MCF 10A (cell line): ENCODE measurements around the gene PLPP3. TPM values are rescaled to one million over a fixed set of nuclear protein-coding genes. Genes with fewer than 3 reads are reported as not detected.

ENCODE experiments used
- BruUV-seq: library from RNA; stranded (reverse); fragments of 400-500 nt; replicated peaks from 2 replicates; lab custom pipeline; 2021; lab: Mats Ljungman, UMichigan
- CTCF ChIA-PET: fragments of 300-600 bp; sonication (Branson Sonifier 250); formaldehyde crosslinking; extraction: SDS; loops from one replicate; lab custom pipeline; 2021; ENCODE audit warnings: antibody characterized with exemption, inconsistent platforms; lab: Yijun Ruan, JAX
- POLR2A ChIA-PET: fragments of 300-600, 350-650 bp; sonication (Branson Sonifier 250); formaldehyde crosslinking; extraction: SDS; loops from one replicate; lab custom pipeline; 2020; ENCODE audit warnings: antibody characterized with exemption, inconsistent platforms; lab: Yijun Ruan, JAX
- DNase-seq: peaks from one replicate; pipeline ENCODE4 v3.0.0-alpha.2; 2018; ENCODE audit not compliant: unreplicated experiment
- H3K27ac Mint-ChIP-seq: one replicate; pipeline ENCODE4 v1.8.0; 2022; ENCODE audit warnings: mild to moderate bottlenecking, low read depth, mixed read lengths; ENCODE audit not compliant: unreplicated experiment
- H3K27me3 Mint-ChIP-seq: one replicate; pipeline ENCODE4 v1.8.0; 2022; ENCODE audit warnings: mixed read lengths; ENCODE audit not compliant: insufficient read depth, unreplicated experiment
- H3K36me3 Mint-ChIP-seq: one replicate; pipeline ENCODE4 v1.8.0; 2022; ENCODE audit warnings: mild to moderate bottlenecking, moderate library complexity, mixed read lengths; ENCODE audit not compliant: insufficient read depth, unreplicated experiment
- H3K4me1 Mint-ChIP-seq: one replicate; pipeline ENCODE4 v1.8.0; 2022; ENCODE audit warnings: mixed read lengths; ENCODE audit not compliant: insufficient read depth, unreplicated experiment
- H3K4me3 Mint-ChIP-seq: one replicate; pipeline ENCODE4 v1.8.0; 2022; ENCODE audit warnings: mild to moderate bottlenecking, moderate library complexity, mixed read lengths; ENCODE audit not compliant: unreplicated experiment
- H3K9me3 Mint-ChIP-seq: one replicate; pipeline ENCODE4 v1.8.0; 2022; ENCODE audit warnings: mixed read lengths; ENCODE audit not compliant: unreplicated experiment
- intact Hi-C: fragments of 100-400 bp; cut with micrococcal nuclease; formaldehyde crosslinking; loops from 2 replicates; pipeline ENCODE4 v1.14.1; 2022
- total RNA-seq: library from RNA; stranded (reverse); gene quantifications from 2 replicates; pipeline ENCODE4 v1.2.3, GENCODE V29; 2022
- TF ChIP-seq, protein P1 (sequence below): fragments of 200-600 bp; IDR thresholded peaks from one replicate; pipeline ENCODE4 v1.8.0; 2022; ENCODE audit warnings: antibody characterized with exemption, mild to moderate bottlenecking; ENCODE audit not compliant: unreplicated experiment

PLPP3 gene
- total RNA-seq, 1 experiment from 2014 or later = 0.84 TPM

DNA sequence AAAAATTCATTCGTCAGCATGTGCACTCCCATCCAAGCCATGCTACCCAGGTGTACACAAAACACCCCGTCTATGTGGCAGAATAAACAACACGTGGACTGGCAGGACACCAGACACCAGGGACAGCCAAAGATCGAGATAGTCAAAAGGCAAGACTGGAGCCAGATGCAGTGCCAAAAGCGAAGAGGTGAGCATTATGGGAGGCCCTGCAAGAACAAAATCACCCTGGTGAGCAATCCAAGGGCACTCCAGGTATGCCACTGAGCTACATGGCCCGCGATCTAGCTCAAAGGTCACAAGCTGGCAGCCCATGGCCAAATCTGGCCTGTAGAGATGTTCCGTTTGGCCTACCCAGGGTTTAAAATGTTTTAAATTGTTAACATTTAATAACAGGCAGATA lies 33.7 kb downstream of the PLPP3 start:
- no TSS peak for BruUV-seq
- Mint-ChIP-seq H3K4me3 (no peak overlapping the region), H3K9me3 (no peaks in the 10 kb centered on the region), H3K27ac (no peak overlapping the region), H3K27me3 (no peaks in the 10 kb centered on the region), H3K36me3 (no peaks in the 10 kb centered on the region), H3K4me1 (no peaks in the 10 kb centered on the region)
- POLR2A ChIA-PET = no interaction called here
- intact Hi-C loops = no loop called here
- TF ChIP-seq, protein P1, sequence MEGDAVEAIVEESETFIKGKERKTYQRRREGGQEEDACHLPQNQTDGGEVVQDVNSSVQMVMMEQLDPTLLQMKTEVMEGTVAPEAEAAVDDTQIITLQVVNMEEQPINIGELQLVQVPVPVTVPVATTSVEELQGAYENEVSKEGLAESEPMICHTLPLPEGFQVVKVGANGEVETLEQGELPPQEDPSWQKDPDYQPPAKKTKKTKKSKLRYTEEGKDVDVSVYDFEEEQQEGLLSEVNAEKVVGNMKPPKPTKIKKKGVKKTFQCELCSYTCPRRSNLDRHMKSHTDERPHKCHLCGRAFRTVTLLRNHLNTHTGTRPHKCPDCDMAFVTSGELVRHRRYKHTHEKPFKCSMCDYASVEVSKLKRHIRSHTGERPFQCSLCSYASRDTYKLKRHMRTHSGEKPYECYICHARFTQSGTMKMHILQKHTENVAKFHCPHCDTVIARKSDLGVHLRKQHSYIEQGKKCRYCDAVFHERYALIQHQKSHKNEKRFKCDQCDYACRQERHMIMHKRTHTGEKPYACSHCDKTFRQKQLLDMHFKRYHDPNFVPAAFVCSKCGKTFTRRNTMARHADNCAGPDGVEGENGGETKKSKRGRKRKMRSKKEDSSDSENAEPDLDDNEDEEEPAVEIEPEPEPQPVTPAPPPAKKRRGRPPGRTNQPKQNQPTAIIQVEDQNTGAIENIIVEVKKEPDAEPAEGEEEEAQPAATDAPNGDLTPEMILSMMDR = no peak
- CTCF ChIA-PET = interaction anchor here (0.9 kb wide), 1 partner anchor 9 kb away, joined by 3 read pairs; no protein-coding TSS in a partner anchor
- DNase-seq = no peak

DNA sequence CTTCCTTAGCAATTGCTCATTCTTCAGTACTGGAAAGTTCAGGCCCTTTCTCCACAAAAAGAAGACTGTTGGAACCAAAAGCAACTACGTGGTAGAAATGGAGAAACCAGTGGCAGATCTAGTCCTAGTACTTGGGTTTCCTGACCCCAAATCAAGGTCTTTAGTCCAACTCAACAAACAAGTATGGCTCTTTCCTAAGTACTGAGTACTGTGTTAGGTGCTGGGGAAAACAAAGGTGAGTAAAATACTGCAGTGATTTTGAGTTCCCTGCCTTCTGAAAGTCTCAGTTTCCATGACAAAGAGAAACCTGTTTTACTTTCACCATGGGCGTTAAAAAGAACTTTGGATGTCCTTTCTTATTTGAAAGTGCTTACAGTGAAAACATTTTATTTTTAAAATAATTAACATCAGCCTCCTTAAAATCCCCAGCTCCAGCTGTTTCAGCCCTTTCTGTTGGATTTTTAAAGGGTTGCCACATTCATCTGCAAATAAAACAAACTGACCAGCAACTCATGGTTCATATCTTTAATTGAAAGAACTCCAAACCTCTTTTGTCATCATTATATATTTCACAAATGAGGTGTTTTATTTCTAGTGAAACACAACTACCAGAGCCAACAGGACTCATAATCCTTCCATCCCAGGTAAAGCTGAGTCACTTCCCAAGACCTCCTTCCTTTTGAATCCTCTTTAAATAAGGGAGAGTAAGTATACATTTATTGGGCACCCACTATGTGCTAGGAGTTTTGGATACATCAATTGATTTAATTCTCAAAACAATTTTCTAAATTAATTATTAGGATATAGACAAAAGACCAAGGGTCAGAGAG lies 35.4 kb downstream of the PLPP3 start:
- ChIA-PET POLR2A (interaction anchor here (0.8 kb wide), 1 partner anchor 369 kb away, joined by 3 read pairs; no protein-coding TSS in a partner anchor), CTCF (no interaction called here)
- TF ChIP-seq, protein P1 = no peak
- BruUV-seq = no TSS peak
- no peak for DNase-seq
- no peak overlapping the region for H3K4me3 Mint-ChIP-seq
- H3K27ac Mint-ChIP-seq = no peak overlapping the region
- H3K4me1 Mint-ChIP-seq = no peaks in the 10 kb centered on the region
- no peaks in the 10 kb centered on the region for H3K9me3 Mint-ChIP-seq
- intact Hi-C loops = no loop called here
- H3K27me3 Mint-ChIP-seq = no peaks in the 10 kb centered on the region
- H3K36me3 Mint-ChIP-seq = no peaks in the 10 kb centered on the region

- Mint-ChIP-seq H3K27me3 (no peaks in the 10 kb centered on the region), H3K4me1 (no peaks in the 10 kb centered on the region), H3K4me3 (no peak overlapping the region), H3K9me3 (no peaks in the 10 kb centered on the region), H3K36me3 (no peaks in the 10 kb centered on the region), H3K27ac (no peak overlapping the region)
- TF ChIP-seq, protein P1 = no peak
- no TSS peak for BruUV-seq
- intact Hi-C loops = no loop called here
- no peak for DNase-seq
- POLR2A ChIA-PET = no interaction called here
- CTCF ChIA-PET = no interaction called here
Measured at GRCh38 chr1:56542651-56543050, 36.7 kb downstream of the PLPP3 start.

GRCh38 chr1:56541408-56541807 lies 38.0 kb downstream of the PLPP3 start:
- CTCF ChIA-PET = interaction anchor here (0.6 kb wide), 1 partner anchor 279 kb away, joined by 3 read pairs; no protein-coding TSS in a partner anchor
- DNase-seq = no peak
- H3K4me1 Mint-ChIP-seq = no peaks in the 10 kb centered on the region

More at GRCh38 chr1:56541408-56541807, 38.0 kb downstream of the PLPP3 start:
- Mint-ChIP-seq H3K4me3 (no peak overlapping the region), H3K27me3 (no peaks in the 10 kb centered on the region), H3K36me3 (no peaks in the 10 kb centered on the region), H3K27ac (no peak overlapping the region), H3K9me3 (no peaks in the 10 kb centered on the region)
- intact Hi-C loops = no loop called here
- TF ChIP-seq, protein P1 = no peak
- POLR2A ChIA-PET = no interaction called here
- no TSS peak for BruUV-seq
